Liver (tissue), 9 donors: Measurements from ENCODE around the gene COX7A1. TPM values are rescaled to one million over a fixed set of nuclear protein-coding genes. Genes with fewer than 3 reads are reported as not detected.

ENCODE experiments used
- DNase-seq: peaks from one replicate; pipeline ENCODE4 v3.0.0-alpha.2; 2017; ENCODE audit warnings: low spot score
- H3K27ac ChIP-seq, 2 donors: one replicate each; pipeline ENCODE4 v1.7.0; 2013; ENCODE audit warnings: inconsistent platforms in 2 of 2, low read length in 2 of 2, control low read depth in 1 of 2, low read depth in 1 of 2, mild to moderate bottlenecking in 1 of 2
- H3K27me3 ChIP-seq, 4 donors: one replicate each; pipeline versions ENCODE4 v1.6.1 to v1.7.0; 2013; ENCODE audit warnings: low read length in 3 of 4, inconsistent platforms in 1 of 4, mild to moderate bottlenecking in 1 of 4, moderate library complexity in 1 of 4; ENCODE audit not compliant: control insufficient read depth in 4 of 4, insufficient read depth in 4 of 4
- H3K36me3 ChIP-seq, 4 donors: one replicate each; pipeline versions ENCODE4 v1.6.1 to v1.7.0; 2013; ENCODE audit warnings: low read length in 3 of 4, mild to moderate bottlenecking in 3 of 4, low read depth in 1 of 4, moderate library complexity in 1 of 4; ENCODE audit not compliant: control insufficient read depth in 4 of 4, insufficient read depth in 3 of 4
- H3K4me1 ChIP-seq, 4 donors: one replicate each; pipeline versions ENCODE4 v1.6.1 to v1.7.0; 2013; ENCODE audit warnings: low read length in 3 of 4, mild to moderate bottlenecking in 3 of 4, moderate library complexity in 1 of 4; ENCODE audit not compliant: control insufficient read depth in 4 of 4, insufficient read depth in 4 of 4
- H3K4me3 ChIP-seq, 3 donors: one replicate each; pipeline versions ENCODE4 v1.6.1 to v1.7.0; 2013; ENCODE audit warnings: low read length in 3 of 3, control low read depth in 1 of 3, low read depth in 1 of 3, mild to moderate bottlenecking in 1 of 3
- H3K9ac ChIP-seq, 2 donors: one replicate each; pipeline ENCODE4 v1.7.0; 2013; ENCODE audit warnings: low read length in 2 of 2, mild to moderate bottlenecking in 2 of 2, moderate library complexity in 2 of 2, control low read depth in 1 of 2, low read depth in 1 of 2
- H3K9me3 ChIP-seq, 4 donors: one replicate each; pipeline versions ENCODE4 v1.6.1 to v1.7.0; 2013; ENCODE audit warnings: low read length in 3 of 4; ENCODE audit not compliant: control insufficient read depth in 4 of 4
- CTCF ChIP-seq: fragments of 150-350 bp; IDR thresholded peaks from 2 replicates; pipeline ENCODE4 v1.5.1; 2017; ENCODE audit warnings: improper control_type of control experiment, low read depth, low read length; ENCODE audit not compliant: missing input control
- EGR1 ChIP-seq, 2 donors: IDR thresholded peaks; 2 replicates each; pipeline ENCODE4 v1.6.1; 2016 to 2018; ENCODE audit warnings: antibody characterized with exemption in 2 of 2, low read depth in 2 of 2
- FOXA1 ChIP-seq: IDR thresholded peaks from 2 replicates; pipeline ENCODE4 v1.6.1; 2016; ENCODE audit warnings: antibody characterized with exemption
- FOXA2 ChIP-seq: IDR thresholded peaks from 2 replicates; pipeline ENCODE4 v1.6.1; 2016; ENCODE audit warnings: antibody characterized with exemption
- GABPA ChIP-seq, 2 donors: IDR thresholded peaks in 1 of 2; conservative IDR thresholded peaks in 1 of 2; 2 replicates each; pipeline ENCODE4 v1.6.1; 2016; ENCODE audit warnings: antibody characterized with exemption in 2 of 2, mild to moderate bottlenecking in 1 of 2, moderate library complexity in 1 of 2
- HNF4A ChIP-seq, 2 donors: conservative IDR thresholded peaks; 2 replicates each; pipeline ENCODE4 v1.6.1; 2016; ENCODE audit warnings: antibody characterized with exemption in 2 of 2, mild to moderate bottlenecking in 2 of 2
- HNF4G ChIP-seq: IDR thresholded peaks from 2 replicates; pipeline ENCODE4 v1.6.1; 2016; ENCODE audit warnings: antibody characterized with exemption
- JUND ChIP-seq, 2 donors: IDR thresholded peaks; 2 replicates each; pipeline ENCODE4 v1.6.1; 2016; ENCODE audit warnings: antibody characterized with exemption in 2 of 2
- MAX ChIP-seq: IDR thresholded peaks from 2 replicates; pipeline ENCODE4 v1.6.1; 2016; ENCODE audit warnings: antibody characterized with exemption
- NR2F2 ChIP-seq: IDR thresholded peaks from 2 replicates; pipeline ENCODE4 v1.6.1; 2016; ENCODE audit warnings: antibody characterized with exemption
- RAD21 ChIP-seq, 2 donors: IDR thresholded peaks; 2 replicates each; pipeline ENCODE4 v1.6.1; 2016; ENCODE audit warnings: antibody characterized with exemption in 2 of 2, mild to moderate bottlenecking in 2 of 2
- REST ChIP-seq: IDR thresholded peaks from 2 replicates; pipeline ENCODE4 v1.6.1; 2016; ENCODE audit warnings: antibody characterized with exemption, mild to moderate bottlenecking
- RXRA ChIP-seq, 2 donors: IDR thresholded peaks; 2 replicates each; pipeline ENCODE4 v1.6.1; 2017 to 2018; ENCODE audit warnings: antibody characterized with exemption in 2 of 2, mild to moderate bottlenecking in 1 of 2
- SP1 ChIP-seq: IDR thresholded peaks from 2 replicates; pipeline ENCODE4 v1.6.1; 2018; ENCODE audit warnings: antibody characterized with exemption, mild to moderate bottlenecking
- TAF1 ChIP-seq: conservative IDR thresholded peaks from 2 replicates; pipeline ENCODE4 v1.6.1; 2016; ENCODE audit warnings: antibody characterized with exemption, mild to moderate bottlenecking
- YY1 ChIP-seq: IDR thresholded peaks from 2 replicates; pipeline ENCODE4 v1.6.1; 2016; ENCODE audit warnings: antibody characterized with exemption, mild to moderate bottlenecking
- WGBS: extraction: QIAGEN DNeasy Blood & Tissue Kit; methylation state at CpG from one replicate; pipeline ENCODE4 v1.1.7; 2013; 5-methylcytosine and 5-hydroxymethylcytosine counted together
- polyA plus RNA-seq, 2 donors: library from polyadenylated mRNA; stranded (reverse) in 1 of 2; unstranded in 1 of 2; fragments of 200-250 nt in 1 of 2; fragments of >200 nt in 1 of 2; fragmentation: Nextera tagmentation in 1 of 2; extraction: Ambion mirVana in 1 of 2; gene quantifications; one replicate each; pipeline versions ENCODE4 v1.2.1 to v1.2.3, GENCODE V29; 2013 to 2015
- total RNA-seq, 2 donors: library from RNA; depleted of rRNA; stranded (reverse); fragments of >200 nt; gene quantifications; one replicate each; pipeline ENCODE4 v1.2.3, GENCODE V29; 2014
- TF ChIP-seq, protein P1 (sequence below): IDR thresholded peaks from 2 replicates; pipeline ENCODE4 v1.6.1; 2016; ENCODE audit warnings: antibody characterized with exemption
- TF ChIP-seq, protein P2 (sequence below): IDR thresholded peaks from 2 replicates; pipeline ENCODE4 v1.6.1; 2016; ENCODE audit warnings: antibody characterized with exemption
- donor health status: healthy.
- donor health status: healthy.
- donor health status: healthy.
- donor health status: healthy.
- donor health status: healthy.

Gene COX7A1
- total and polyA plus RNA-seq, 4 donors: 0.17 to 11.4 (median 1.3) TPM

DNA sequence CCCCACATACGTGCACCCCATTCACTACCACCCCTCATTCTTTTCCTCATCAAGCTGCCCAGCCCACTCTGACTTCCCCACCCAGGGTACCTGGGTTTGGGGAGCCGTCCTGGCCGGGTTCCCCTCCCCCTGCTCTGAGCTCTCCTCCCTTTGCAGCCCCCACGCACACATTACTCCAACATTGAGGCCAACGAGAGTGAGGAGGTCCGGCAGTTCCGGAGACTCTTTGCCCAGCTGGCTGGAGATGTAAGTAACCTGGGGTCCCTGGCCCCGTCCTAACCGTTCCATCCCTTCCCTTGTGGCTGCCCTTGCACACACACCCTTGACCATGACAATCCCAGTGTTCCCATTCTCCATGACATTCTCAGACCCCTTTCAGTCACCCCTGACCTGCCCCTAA is 9.8 kb downstream of the COX7A1 start:
- Histone ChIP-seq H3K36me3 (peaks cover 16 to 40% (median 32%) of the 10 kb centered on the region in 4 donors), H3K27me3 (no peaks in the 10 kb centered on the region), H3K9ac (no peak overlapping the region), H3K4me1 (peaks cover 4 to 14% (median 8%) of the 10 kb centered on the region in 4 donors), H3K9me3 (no peaks in the 10 kb centered on the region), H3K4me3 (no peak overlapping the region), H3K27ac (no peak overlapping the region)
- WGBS: 94% methylated on average over 9 of the region's 9 CpGs
- DNase-seq: no peak
- TF ChIP-seq HNF4A (conservative IDR thresholded peaks at IDR 0.05) (no peak), GABPA (IDR thresholded peaks at IDR 0.05 in 1 of 2, conservative IDR thresholded peaks at IDR 0.05 in 1 of 2) (no peak), NR2F2 (no peak), TAF1 (no peak), HNF4G (no peak), FOXA2 (no peak), RXRA (IDR thresholded peaks at IDR 0.05) (no peak), JUND (IDR thresholded peaks at IDR 0.05) (no peak), RAD21 (IDR thresholded peaks at IDR 0.05) (no peak), FOXA1 (no peak), REST (no peak), YY1 (no peak), MAX (no peak), SP1 (no peak), EGR1 (IDR thresholded peaks at IDR 0.05; ENCODE audit: low read depth in 2 of 2) (no peak), CTCF (no peak)
- TF ChIP-seq, protein P1, sequence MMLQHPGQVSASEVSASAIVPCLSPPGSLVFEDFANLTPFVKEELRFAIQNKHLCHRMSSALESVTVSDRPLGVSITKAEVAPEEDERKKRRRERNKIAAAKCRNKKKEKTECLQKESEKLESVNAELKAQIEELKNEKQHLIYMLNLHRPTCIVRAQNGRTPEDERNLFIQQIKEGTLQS: no peak
- TF ChIP-seq, protein P2, sequence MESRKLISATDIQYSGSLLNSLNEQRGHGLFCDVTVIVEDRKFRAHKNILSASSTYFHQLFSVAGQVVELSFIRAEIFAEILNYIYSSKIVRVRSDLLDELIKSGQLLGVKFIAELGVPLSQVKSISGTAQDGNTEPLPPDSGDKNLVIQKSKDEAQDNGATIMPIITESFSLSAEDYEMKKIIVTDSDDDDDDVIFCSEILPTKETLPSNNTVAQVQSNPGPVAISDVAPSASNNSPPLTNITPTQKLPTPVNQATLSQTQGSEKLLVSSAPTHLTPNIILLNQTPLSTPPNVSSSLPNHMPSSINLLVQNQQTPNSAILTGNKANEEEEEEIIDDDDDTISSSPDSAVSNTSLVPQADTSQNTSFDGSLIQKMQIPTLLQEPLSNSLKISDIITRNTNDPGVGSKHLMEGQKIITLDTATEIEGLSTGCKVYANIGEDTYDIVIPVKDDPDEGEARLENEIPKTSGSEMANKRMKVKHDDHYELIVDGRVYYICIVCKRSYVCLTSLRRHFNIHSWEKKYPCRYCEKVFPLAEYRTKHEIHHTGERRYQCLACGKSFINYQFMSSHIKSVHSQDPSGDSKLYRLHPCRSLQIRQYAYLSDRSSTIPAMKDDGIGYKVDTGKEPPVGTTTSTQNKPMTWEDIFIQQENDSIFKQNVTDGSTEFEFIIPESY: no peak
